ENCODE measurements around the gene MBOAT2.

- TF ChIP-seq CTCF (conservative IDR thresholded peaks at IDR 0.05; ENCODE audit: low read length) (no peak), EZH2phosphoT487 (IDR thresholded peaks at IDR 0.05; ENCODE audit: borderline replicate concordance) (no peak)
Measured at GRCh38 chr2:9018534-9018933, 15.1 kb upstream of the MBOAT2 start.

All from Loucy (cell line).